Measurements from ENCODE around the gene FMO5. TPM values are rescaled to one million over a fixed set of nuclear protein-coding genes. Genes with fewer than 3 reads are reported as not detected.

Gene FMO5
- total and polyA plus RNA-seq, 2 of the 13 experiments (the other 11 are each of a cell fraction or from before 2014, with no cell fraction given) = 48.2 to 149 TPM

DNA sequence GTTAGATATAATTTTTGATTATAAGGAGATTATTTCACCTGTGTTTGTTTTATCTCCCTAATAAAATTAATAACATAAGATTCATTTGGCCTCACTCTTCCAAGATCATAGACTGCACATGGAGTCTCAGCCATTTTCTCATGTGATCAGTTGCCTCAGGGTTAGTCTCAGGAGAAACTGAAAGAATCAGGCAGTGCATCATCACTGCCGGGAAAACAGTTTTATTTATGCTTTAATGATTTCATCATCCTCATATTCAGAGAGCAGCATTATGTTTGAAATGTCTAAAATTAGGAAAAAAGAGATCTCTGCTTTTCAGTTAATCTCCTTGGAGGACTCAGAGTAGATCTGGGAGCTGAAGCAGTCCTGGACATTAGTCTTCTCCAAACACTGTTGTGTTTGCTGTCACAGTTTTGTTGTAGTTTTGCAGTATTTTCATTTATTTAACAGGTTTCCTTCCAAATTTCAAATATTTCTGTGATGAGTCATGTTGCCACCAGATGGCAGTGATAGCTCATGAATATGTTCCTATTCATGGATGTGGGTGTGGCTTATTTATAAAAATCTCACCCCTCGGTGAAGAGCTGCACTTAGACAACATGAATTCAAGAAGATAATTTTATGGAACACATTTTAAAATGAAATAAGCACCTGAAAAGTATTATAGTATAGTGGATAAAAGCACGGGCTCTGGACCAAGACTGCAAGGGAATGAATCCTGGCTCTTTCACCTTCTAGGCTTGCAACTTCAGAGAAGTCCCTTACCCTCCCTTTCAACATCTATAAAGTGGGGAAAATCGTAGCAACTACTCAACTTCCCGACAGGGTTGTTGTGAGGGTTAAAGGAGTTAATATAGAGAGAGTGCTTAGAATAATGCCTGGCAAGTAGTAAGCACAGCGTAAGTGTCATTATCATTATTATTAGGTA, 48.5 kb upstream of the FMO5 start (continued):
- TF ChIP-seq RFX5 (IDR thresholded peaks at IDR 0.05; ENCODE audit: low read depth, low read length) (no peak), PHF20 (CRISPR knock-in tag; IDR thresholded peaks at IDR 0.05) (no peak), ZNF180 (CRISPR knock-in tag; IDR thresholded peaks at IDR 0.05; ENCODE audit: borderline replicate concordance, low read depth) (no peak), SNAI1 (CRISPR knock-in tag; IDR thresholded peaks at IDR 0.05; ENCODE audit: borderline replicate concordance) (no peak), ZNF841 (CRISPR knock-in tag; IDR thresholded peaks at IDR 0.05; ENCODE audit: borderline replicate concordance) (no peak), RELA (CRISPR knock-in tag; IDR thresholded peaks at IDR 0.05) (no peak), ZNF317 (CRISPR knock-in tag; IDR thresholded peaks at IDR 0.05) (no peak), ZNF264 (CRISPR knock-in tag; IDR thresholded peaks at IDR 0.05) (no peak)
- TF ChIP-seq, protein P1, sequence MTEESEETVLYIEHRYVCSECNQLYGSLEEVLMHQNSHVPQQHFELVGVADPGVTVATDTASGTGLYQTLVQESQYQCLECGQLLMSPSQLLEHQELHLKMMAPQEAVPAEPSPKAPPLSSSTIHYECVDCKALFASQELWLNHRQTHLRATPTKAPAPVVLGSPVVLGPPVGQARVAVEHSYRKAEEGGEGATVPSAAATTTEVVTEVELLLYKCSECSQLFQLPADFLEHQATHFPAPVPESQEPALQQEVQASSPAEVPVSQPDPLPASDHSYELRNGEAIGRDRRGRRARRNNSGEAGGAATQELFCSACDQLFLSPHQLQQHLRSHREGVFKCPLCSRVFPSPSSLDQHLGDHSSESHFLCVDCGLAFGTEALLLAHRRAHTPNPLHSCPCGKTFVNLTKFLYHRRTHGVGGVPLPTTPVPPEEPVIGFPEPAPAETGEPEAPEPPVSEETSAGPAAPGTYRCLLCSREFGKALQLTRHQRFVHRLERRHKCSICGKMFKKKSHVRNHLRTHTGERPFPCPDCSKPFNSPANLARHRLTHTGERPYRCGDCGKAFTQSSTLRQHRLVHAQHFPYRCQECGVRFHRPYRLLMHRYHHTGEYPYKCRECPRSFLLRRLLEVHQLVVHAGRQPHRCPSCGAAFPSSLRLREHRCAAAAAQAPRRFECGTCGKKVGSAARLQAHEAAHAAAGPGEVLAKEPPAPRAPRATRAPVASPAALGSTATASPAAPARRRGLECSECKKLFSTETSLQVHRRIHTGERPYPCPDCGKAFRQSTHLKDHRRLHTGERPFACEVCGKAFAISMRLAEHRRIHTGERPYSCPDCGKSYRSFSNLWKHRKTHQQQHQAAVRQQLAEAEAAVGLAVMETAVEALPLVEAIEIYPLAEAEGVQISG (CRISPR knock-in tag; IDR thresholded peaks at IDR 0.05) = no peak
- TF ChIP-seq, protein P2, sequence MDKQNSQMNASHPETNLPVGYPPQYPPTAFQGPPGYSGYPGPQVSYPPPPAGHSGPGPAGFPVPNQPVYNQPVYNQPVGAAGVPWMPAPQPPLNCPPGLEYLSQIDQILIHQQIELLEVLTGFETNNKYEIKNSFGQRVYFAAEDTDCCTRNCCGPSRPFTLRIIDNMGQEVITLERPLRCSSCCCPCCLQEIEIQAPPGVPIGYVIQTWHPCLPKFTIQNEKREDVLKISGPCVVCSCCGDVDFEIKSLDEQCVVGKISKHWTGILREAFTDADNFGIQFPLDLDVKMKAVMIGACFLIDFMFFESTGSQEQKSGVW (CRISPR knock-in tag; IDR thresholded peaks at IDR 0.05; ENCODE audit: borderline replicate concordance) = no peak

All from HepG2 (cell line).